HEK293 (cell line): ENCODE data around the gene TFAM.
A peak's percentile ranks its signal among the peaks of the same experiment; 100 is the strongest.

Experiments used
- FEZF1 ChIP-seq: fragments of 450-650 bp; formaldehyde crosslinking; IDR thresholded peaks from 2 replicates; pipeline ENCODE4 v1.5.1; 2016; ENCODE audit warnings: missing biosample characterization, missing genetic modification characterization
- KLF1 ChIP-seq: fragments of 450-650 bp; formaldehyde crosslinking; IDR thresholded peaks from 2 replicates; pipeline ENCODE4 v1.5.1; 2016; ENCODE audit warnings: missing biosample characterization, missing genetic modification characterization
- KLF8 ChIP-seq: fragments of 450-650 bp; formaldehyde crosslinking; IDR thresholded peaks from 2 replicates; pipeline ENCODE4 v1.5.1; 2016; ENCODE audit warnings: missing biosample characterization, missing genetic modification characterization
- MEIS1 ChIP-seq: sonication (generic); formaldehyde crosslinking; IDR thresholded peaks from 2 replicates; pipeline ENCODE4 v1.8.1; 2022; ENCODE audit warnings: missing genetic modification reagents, mild to moderate bottlenecking, borderline replicate concordance
- OSR2 ChIP-seq: fragments of 450-650 bp; formaldehyde crosslinking; IDR thresholded peaks from 2 replicates; pipeline ENCODE4 v1.5.1; 2016; ENCODE audit warnings: missing biosample characterization, missing genetic modification characterization
- SP2 ChIP-seq: fragments of 450-650 bp; formaldehyde crosslinking; IDR thresholded peaks from 2 replicates; pipeline ENCODE4 v1.5.1; 2016; ENCODE audit warnings: missing biosample characterization, missing genetic modification characterization
- SP7 ChIP-seq: fragments of 450-650 bp; formaldehyde crosslinking; IDR thresholded peaks from 2 replicates; pipeline ENCODE4 v1.5.1; 2016; ENCODE audit warnings: missing biosample characterization, missing genetic modification characterization
- ZEB2 ChIP-seq: fragments of 450-650 bp; formaldehyde crosslinking; IDR thresholded peaks from 2 replicates; pipeline ENCODE4 v1.5.1; 2016; ENCODE audit warnings: missing biosample characterization, missing genetic modification characterization
- ZFP37 ChIP-seq: fragments of 450-650 bp; formaldehyde crosslinking; IDR thresholded peaks from 2 replicates; pipeline ENCODE4 v1.5.1; 2016; ENCODE audit warnings: missing biosample characterization, missing genetic modification characterization
- ZFP41 ChIP-seq: fragments of 450-650 bp; formaldehyde crosslinking; IDR thresholded peaks from 2 replicates; pipeline ENCODE4 v1.5.1; 2016; ENCODE audit warnings: missing biosample characterization, missing genetic modification characterization, borderline replicate concordance
- ZIC2 ChIP-seq: fragments of 450-650 bp; formaldehyde crosslinking; IDR thresholded peaks from 2 replicates; pipeline ENCODE4 v1.5.1; 2016; ENCODE audit warnings: missing biosample characterization, missing genetic modification characterization
- ZNF112 ChIP-seq: fragments of 450-650 bp; formaldehyde crosslinking; IDR thresholded peaks from 2 replicates; pipeline ENCODE4 v1.5.0; 2017; ENCODE audit warnings: missing biosample characterization, missing genetic modification characterization
- ZNF121 ChIP-seq: fragments of 450-650 bp; formaldehyde crosslinking; IDR thresholded peaks from 2 replicates; pipeline ENCODE4 v1.5.1; 2016; ENCODE audit warnings: missing biosample characterization, missing genetic modification characterization
- ZNF174 ChIP-seq: fragments of 450-650 bp; formaldehyde crosslinking; IDR thresholded peaks from 2 replicates; pipeline ENCODE4 v1.5.0; 2017; ENCODE audit warnings: missing biosample characterization, mild to moderate bottlenecking, missing genetic modification characterization
- ZNF19 ChIP-seq: fragments of 450-650 bp; formaldehyde crosslinking; IDR thresholded peaks from 2 replicates; pipeline ENCODE4; 2016; ENCODE audit warnings: missing biosample characterization, missing genetic modification characterization, low read depth
- ZNF214 ChIP-seq: fragments of 450-650 bp; formaldehyde crosslinking; IDR thresholded peaks from 2 replicates; pipeline ENCODE4 v1.5.1; 2017; ENCODE audit warnings: missing biosample characterization, mild to moderate bottlenecking, missing genetic modification characterization, borderline replicate concordance
- ZNF266 ChIP-seq: fragments of 450-650 bp; formaldehyde crosslinking; IDR thresholded peaks from 2 replicates; pipeline ENCODE4 v1.5.1; 2016; ENCODE audit warnings: missing biosample characterization, missing genetic modification characterization, low read depth
- ZNF335 ChIP-seq: fragments of 450-650 bp; formaldehyde crosslinking; conservative IDR thresholded peaks from 2 replicates; pipeline ENCODE4 v1.5.1; 2016; ENCODE audit warnings: missing biosample characterization, missing genetic modification characterization
- ZNF624 ChIP-seq: fragments of 450-650 bp; formaldehyde crosslinking; IDR thresholded peaks from 2 replicates; pipeline ENCODE4 v1.5.1; 2017; ENCODE audit warnings: missing biosample characterization, missing genetic modification characterization
- ZNF626 ChIP-seq: fragments of 450-650 bp; sonication (Bioruptor Pico); formaldehyde crosslinking; IDR thresholded peaks from 2 replicates; pipeline ENCODE4 v1.5.1; 2018; ENCODE audit warnings: missing biosample characterization, missing genetic modification characterization, inconsistent platforms
- ZNF654 ChIP-seq: fragments of 450-650 bp; formaldehyde crosslinking; IDR thresholded peaks from 2 replicates; pipeline ENCODE4 v1.5.1; 2016; ENCODE audit warnings: low read depth, missing biosample characterization, missing genetic modification characterization
- ZNF660 ChIP-seq: fragments of 450-650 bp; IDR thresholded peaks from 2 replicates; pipeline ENCODE4 v1.5.1; 2018; ENCODE audit warnings: missing biosample characterization, mild to moderate bottlenecking, missing genetic modification characterization
- ZSCAN16 ChIP-seq: fragments of 450-650 bp; formaldehyde crosslinking; IDR thresholded peaks from 2 replicates; pipeline ENCODE4 v1.5.1; 2016; ENCODE audit warnings: missing biosample characterization, missing genetic modification characterization
- TF ChIP-seq, protein P1 (sequence below): fragments of 450-650 bp; formaldehyde crosslinking; IDR thresholded peaks from 2 replicates; pipeline ENCODE4 v1.5.1; 2017; ENCODE audit warnings: missing biosample characterization, mild to moderate bottlenecking, missing genetic modification characterization, moderate library complexity
- TF ChIP-seq, protein P2 (sequence below): fragments of 450-650 bp; formaldehyde crosslinking; conservative IDR thresholded peaks from 2 replicates; pipeline ENCODE4 v1.5.1; 2016; ENCODE audit warnings: low read depth, missing biosample characterization, missing genetic modification characterization
- TF ChIP-seq, protein P3 (sequence below): fragments of 450-650 bp; formaldehyde crosslinking; IDR thresholded peaks from 2 replicates; pipeline ENCODE4 v1.5.1; 2016; ENCODE audit warnings: missing biosample characterization, missing genetic modification characterization
- TF ChIP-seq, protein P4 (sequence below): fragments of 450-650 bp; formaldehyde crosslinking; IDR thresholded peaks from 2 replicates; pipeline ENCODE4 v1.5.1; 2016; ENCODE audit warnings: missing biosample characterization, missing genetic modification characterization
- TF ChIP-seq, protein P5 (sequence below): fragments of 450-650 bp; formaldehyde crosslinking; IDR thresholded peaks from 2 replicates; pipeline ENCODE4 v1.5.1; 2016; ENCODE audit warnings: missing biosample characterization, missing genetic modification characterization
- TF ChIP-seq, protein P6 (sequence below): fragments of 450-650 bp; formaldehyde crosslinking; IDR thresholded peaks from 2 replicates; pipeline ENCODE4 v1.5.1; 2016; ENCODE audit warnings: missing biosample characterization, missing genetic modification characterization
- TF ChIP-seq, protein P7 (sequence below): fragments of 450-650 bp; formaldehyde crosslinking; IDR thresholded peaks from 2 replicates; pipeline ENCODE4 v1.5.1; 2016; ENCODE audit warnings: missing biosample characterization, missing genetic modification characterization, low read depth

TFAM gene

DNA sequence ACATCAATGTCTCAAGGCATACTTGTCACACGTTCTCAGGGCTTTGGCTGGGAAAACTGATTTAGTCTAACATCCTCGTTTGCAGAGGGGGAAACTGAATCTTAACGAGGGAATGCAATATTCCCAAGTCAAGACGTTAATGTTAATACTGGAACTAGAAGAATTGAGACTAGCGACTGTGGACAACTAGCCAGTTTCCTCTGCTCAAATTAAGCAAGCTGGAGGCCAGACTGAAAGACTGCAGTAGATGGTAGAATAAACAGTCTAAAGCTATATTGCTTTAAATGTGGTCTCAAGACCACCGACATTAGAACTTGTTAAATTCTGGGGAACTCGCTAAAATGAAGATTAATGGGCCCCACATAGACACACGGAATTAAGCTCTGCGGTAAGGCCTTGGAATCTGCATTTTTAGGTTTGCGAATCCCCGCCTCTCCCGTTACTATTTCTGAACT, 639 bp upstream of the TFAM start (continued):
- TF ChIP-seq, protein P1, sequence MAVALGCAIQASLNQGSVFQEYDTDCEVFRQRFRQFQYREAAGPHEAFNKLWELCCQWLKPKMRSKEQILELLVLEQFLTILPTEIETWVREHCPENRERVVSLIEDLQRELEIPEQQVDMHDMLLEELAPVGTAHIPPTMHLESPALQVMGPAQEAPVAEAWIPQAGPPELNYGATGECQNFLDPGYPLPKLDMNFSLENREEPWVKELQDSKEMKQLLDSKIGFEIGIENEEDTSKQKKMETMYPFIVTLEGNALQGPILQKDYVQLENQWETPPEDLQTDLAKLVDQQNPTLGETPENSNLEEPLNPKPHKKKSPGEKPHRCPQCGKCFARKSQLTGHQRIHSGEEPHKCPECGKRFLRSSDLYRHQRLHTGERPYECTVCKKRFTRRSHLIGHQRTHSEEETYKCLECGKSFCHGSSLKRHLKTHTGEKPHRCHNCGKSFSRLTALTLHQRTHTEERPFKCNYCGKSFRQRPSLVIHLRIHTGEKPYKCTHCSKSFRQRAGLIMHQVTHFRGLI (tag by site-specific recombination) = 0 out of 2 replicates have a peak, but pooled peaks have one; percentile 15
- TF ChIP-seq, protein P2, sequence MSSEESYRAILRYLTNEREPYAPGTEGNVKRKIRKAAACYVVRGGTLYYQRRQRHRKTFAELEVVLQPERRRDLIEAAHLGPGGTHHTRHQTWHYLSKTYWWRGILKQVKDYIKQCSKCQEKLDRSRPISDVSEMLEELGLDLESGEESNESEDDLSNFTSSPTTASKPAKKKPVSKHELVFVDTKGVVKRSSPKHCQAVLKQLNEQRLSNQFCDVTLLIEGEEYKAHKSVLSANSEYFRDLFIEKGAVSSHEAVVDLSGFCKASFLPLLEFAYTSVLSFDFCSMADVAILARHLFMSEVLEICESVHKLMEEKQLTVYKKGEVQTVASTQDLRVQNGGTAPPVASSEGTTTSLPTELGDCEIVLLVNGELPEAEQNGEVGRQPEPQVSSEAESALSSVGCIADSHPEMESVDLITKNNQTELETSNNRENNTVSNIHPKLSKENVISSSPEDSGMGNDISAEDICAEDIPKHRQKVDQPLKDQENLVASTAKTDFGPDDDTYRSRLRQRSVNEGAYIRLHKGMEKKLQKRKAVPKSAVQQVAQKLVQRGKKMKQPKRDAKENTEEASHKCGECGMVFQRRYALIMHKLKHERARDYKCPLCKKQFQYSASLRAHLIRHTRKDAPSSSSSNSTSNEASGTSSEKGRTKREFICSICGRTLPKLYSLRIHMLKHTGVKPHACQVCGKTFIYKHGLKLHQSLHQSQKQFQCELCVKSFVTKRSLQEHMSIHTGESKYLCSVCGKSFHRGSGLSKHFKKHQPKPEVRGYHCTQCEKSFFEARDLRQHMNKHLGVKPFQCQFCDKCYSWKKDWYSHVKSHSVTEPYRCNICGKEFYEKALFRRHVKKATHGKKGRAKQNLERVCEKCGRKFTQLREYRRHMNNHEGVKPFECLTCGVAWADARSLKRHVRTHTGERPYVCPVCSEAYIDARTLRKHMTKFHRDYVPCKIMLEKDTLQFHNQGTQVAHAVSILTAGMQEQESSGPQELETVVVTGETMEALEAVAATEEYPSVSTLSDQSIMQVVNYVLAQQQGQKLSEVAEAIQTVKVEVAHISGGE (tag by site-specific recombination) = no peak
- TF ChIP-seq FEZF1 (tag by site-specific recombination) (no peak), SP2 (tag by site-specific recombination) (no peak), ZIC2 (tag by site-specific recombination) (no peak), ZNF214 (tag by site-specific recombination) (no peak), SP7 (tag by site-specific recombination) (no peak), KLF1 (tag by site-specific recombination) (no peak; the same call in 1 of the 2 replicates), ZNF660 (tag by site-specific recombination) (no peak), ZFP41 (tag by site-specific recombination) (no peak), ZNF174 (no peak), ZSCAN16 (0 out of 2 replicates have a peak, but pooled peaks have one; percentile 35), ZNF19 (no peak), ZNF626 (tag by site-specific recombination) (no peak), ZEB2 (tag by site-specific recombination) (no peak), ZFP37 (tag by site-specific recombination) (no peak; the same call in 1 of the 2 replicates), ZNF266 (tag by site-specific recombination) (no peak), MEIS1 (CRISPR knock-in tag) (no peak), KLF8 (tag by site-specific recombination) (peak; percentile 51; the same call in 1 of the 2 replicates), ZNF335 (tag by site-specific recombination) (peak; percentile 80; the same call in 1 of the 2 replicates), ZNF624 (tag by site-specific recombination) (no peak), ZNF121 (tag by site-specific recombination) (no peak; the same call in 1 of the 2 replicates), ZNF112 (tag by site-specific recombination) (no peak), ZNF654 (tag by site-specific recombination) (peak; percentile 2; the same call in 1 of the 2 replicates), OSR2 (tag by site-specific recombination) (no peak)
- TF ChIP-seq, protein P3, sequence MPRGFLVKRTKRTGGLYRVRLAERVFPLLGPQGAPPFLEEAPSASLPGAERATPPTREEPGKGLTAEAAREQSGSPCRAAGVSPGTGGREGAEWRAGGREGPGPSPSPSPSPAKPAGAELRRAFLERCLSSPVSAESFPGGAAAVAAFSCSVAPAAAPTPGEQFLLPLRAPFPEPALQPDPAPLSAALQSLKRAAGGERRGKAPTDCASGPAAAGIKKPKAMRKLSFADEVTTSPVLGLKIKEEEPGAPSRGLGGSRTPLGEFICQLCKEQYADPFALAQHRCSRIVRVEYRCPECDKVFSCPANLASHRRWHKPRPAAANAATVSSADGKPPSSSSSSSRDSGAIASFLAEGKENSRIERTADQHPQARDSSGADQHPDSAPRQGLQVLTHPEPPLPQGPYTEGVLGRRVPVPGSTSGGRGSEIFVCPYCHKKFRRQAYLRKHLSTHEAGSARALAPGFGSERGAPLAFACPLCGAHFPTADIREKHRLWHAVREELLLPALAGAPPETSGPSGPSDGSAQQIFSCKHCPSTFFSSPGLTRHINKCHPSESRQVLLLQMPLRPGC (tag by site-specific recombination) = no peak
- TF ChIP-seq, protein P4, sequence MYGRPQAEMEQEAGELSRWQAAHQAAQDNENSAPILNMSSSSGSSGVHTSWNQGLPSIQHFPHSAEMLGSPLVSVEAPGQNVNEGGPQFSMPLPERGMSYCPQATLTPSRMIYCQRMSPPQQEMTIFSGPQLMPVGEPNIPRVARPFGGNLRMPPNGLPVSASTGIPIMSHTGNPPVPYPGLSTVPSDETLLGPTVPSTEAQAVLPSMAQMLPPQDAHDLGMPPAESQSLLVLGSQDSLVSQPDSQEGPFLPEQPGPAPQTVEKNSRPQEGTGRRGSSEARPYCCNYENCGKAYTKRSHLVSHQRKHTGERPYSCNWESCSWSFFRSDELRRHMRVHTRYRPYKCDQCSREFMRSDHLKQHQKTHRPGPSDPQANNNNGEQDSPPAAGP = no peak
- TF ChIP-seq, protein P5, sequence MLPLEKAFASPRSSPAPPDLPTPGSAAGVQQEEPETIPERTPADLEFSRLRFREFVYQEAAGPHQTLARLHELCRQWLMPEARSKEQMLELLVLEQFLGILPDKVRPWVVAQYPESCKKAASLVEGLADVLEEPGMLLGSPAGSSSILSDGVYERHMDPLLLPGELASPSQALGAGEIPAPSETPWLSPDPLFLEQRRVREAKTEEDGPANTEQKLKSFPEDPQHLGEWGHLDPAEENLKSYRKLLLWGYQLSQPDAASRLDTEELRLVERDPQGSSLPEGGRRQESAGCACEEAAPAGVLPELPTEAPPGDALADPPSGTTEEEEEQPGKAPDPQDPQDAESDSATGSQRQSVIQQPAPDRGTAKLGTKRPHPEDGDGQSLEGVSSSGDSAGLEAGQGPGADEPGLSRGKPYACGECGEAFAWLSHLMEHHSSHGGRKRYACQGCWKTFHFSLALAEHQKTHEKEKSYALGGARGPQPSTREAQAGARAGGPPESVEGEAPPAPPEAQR (tag by site-specific recombination) = no peak
- TF ChIP-seq, protein P6, sequence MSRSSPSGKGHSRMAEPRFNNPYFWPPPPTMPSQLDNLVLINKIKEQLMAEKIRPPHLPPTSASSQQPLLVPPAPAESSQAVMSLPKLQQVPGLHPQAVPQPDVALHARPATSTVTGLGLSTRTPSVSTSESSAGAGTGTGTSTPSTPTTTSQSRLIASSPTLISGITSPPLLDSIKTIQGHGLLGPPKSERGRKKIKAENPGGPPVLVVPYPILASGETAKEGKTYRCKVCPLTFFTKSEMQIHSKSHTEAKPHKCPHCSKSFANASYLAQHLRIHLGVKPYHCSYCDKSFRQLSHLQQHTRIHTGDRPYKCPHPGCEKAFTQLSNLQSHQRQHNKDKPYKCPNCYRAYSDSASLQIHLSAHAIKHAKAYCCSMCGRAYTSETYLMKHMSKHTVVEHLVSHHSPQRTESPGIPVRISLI (tag by site-specific recombination) = no peak
- TF ChIP-seq, protein P7, sequence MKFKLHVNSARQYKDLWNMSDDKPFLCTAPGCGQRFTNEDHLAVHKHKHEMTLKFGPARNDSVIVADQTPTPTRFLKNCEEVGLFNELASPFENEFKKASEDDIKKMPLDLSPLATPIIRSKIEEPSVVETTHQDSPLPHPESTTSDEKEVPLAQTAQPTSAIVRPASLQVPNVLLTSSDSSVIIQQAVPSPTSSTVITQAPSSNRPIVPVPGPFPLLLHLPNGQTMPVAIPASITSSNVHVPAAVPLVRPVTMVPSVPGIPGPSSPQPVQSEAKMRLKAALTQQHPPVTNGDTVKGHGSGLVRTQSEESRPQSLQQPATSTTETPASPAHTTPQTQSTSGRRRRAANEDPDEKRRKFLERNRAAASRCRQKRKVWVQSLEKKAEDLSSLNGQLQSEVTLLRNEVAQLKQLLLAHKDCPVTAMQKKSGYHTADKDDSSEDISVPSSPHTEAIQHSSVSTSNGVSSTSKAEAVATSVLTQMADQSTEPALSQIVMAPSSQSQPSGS (tag by site-specific recombination) = no peak
